T1000 (cell line): ENCODE measurements around the gene TPH2.

ENCODE experiments used
- DNase-seq: peaks from one replicate; lab custom pipeline; 2025; ENCODE audit warnings: mixed read lengths; lab: John Stamatoyannopoulos, UW

The TPH2 gene

DNA sequence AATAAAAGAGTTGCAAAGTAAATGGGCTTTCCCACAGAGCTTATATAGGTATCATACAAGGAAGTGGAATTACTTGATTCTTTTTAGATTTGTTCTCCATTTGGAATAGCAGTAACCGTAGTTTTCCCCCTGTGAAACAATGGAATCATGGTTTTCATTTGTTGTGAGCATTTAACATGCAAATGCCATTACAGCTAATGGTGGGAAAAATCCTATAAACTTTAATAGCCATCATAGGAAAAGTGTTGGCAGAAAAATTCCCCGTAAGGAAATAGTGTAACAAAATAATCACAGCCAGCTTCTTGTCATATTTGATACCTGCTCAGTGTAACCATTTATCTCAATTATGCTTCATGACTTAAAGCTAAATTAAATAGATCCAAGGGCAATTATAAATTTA, 95.3 kb downstream of the TPH2 start:
- DNase-seq = no peak

DNA sequence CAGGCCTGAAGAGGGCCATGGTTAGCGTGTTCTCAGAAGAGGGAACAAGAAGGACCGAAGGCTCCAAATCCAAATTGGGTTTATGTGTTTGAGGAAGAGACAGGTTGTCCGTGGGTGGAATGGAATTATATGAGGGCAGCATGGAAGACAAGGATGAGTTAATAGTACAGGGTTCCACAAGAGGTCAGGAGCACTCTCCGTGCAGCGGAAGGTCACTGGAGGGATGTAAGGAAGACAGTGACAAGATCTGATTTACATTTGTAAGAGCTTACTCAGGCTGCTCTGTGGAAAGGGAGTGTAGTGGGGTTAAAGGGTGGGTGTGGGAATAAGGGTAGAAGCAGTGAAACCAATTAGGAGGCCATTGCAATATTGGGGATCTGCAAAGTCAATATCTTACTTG, 97.0 kb downstream of the TPH2 start:
- no peak for DNase-seq

GRCh38 chr12:72036393-72036792, 97.7 kb downstream of the TPH2 start:
- no peak for DNase-seq

GRCh38 chr12:72037006-72037795, 98.6 kb downstream of the TPH2 start:
- no peak for DNase-seq

- DNase-seq = no peak
Observed at GRCh38 chr12:72041811-72042210, 103.2 kb downstream of the TPH2 start.

DNA sequence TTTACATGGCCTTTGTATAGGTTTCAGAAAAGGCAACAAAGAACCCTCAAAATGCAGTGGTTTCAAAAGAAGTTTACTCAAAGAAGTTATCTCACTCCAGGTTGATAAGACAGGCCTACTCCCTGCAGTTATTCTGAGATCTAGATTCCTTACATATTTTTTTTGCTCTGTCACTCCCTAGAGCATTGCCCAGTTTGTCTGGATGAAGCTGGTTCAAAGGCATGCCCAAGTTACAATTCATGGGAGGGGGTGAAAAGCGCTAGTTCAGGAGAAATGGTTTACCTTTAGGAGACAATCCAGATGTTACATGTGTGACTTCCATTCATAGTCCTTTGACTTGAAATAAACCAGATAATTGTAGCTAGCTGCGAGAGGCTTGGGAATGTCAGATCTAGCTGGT, 115.0 kb downstream of the TPH2 start:
- no peak for DNase-seq

DNA sequence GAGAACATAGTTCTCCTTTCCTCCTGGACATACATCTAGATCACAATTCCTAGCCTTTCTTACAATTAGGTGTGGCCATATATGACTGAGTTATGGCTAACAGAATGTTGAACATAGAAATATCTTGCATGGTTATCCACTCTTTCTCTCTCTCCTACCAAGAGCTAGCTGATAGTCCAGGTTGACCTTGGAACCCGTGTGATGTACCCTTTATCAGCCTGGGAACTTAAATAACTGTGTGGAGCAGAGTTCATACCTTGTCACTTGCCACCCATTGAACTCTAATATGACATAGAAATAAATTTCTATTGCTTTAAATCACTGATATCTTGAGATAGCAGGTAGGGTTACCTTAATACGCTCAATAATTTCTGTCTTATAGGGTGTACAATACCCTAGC, 115.9 kb downstream of the TPH2 start:
- DNase-seq = no peak

- no peak for DNase-seq
Observed at GRCh38 chr12:72057330-72057914, 118.8 kb downstream of the TPH2 start.

- no peak for DNase-seq
Observed at GRCh38 chr12:72063073-72063472, 124.4 kb downstream of the TPH2 start.

- no peak for DNase-seq
Observed at GRCh38 chr12:72071030-72071429, 132.4 kb downstream of the TPH2 start.

GRCh38 chr12:72072592-72073212, 134.1 kb downstream of the TPH2 start:
- DNase-seq = no peak

DNA sequence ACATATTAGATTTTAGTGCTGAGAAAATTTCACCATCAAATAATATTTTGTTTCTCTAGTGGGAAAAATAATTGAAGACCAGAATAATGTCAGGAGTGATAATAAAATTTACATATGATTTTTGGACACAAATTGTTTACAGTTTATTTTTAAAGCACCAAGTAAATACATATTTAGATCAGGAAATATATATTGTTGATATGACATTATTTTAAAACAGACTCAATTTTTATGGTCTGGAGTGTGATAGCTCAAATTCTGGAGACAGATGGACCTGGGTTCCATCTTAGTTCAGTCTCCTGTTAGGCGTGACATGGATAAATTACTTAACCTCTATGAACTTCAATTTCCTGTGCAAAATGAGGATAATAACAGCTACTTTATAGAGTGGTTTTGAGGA, 135.4 kb downstream of the TPH2 start:
- no peak for DNase-seq

- no peak for DNase-seq
Observed at GRCh38 chr12:72074956-72075355, 136.3 kb downstream of the TPH2 start.

DNA sequence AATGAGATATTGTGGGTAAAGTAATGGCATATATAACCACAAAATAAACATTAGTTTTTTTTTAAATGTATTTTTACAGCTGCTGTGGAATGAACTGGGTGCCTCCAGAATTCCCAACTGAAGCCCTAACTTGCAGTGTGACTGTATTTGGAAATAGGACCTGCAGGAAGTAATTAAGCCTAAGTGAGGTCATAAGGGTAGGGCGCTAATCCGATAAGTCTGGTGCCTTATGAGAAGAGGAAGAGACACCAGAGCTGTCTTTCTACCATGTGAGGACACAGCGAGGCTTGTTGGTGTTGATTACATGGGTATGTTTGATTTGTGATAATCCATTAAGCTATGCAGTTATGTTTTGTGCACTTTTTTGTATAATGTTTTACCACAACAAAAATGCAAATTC, 136.8 kb downstream of the TPH2 start:
- no peak for DNase-seq

- no peak for DNase-seq
Observed at GRCh38 chr12:72075891-72076557, 137.4 kb downstream of the TPH2 start.

DNA sequence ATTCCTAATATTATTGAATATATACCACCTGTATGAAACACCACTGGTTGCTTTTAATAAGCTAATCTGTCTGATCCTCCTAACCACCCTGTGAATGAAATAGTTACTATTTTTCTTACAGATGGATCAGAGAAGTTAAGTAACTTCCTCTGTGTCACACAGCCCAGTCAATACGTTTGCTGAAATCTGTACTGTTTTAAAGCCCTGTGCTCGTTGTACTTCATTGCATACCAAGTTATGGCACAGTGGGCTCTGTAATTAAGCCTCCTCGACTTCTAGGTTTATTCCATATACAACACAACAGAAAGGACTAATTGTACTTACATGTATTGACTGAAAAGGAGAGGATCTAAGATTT, 137.9 kb downstream of the TPH2 start:
- DNase-seq = no peak

GRCh38 chr12:72077111-72077820, 138.6 kb downstream of the TPH2 start:
- DNase-seq = no peak

DNA sequence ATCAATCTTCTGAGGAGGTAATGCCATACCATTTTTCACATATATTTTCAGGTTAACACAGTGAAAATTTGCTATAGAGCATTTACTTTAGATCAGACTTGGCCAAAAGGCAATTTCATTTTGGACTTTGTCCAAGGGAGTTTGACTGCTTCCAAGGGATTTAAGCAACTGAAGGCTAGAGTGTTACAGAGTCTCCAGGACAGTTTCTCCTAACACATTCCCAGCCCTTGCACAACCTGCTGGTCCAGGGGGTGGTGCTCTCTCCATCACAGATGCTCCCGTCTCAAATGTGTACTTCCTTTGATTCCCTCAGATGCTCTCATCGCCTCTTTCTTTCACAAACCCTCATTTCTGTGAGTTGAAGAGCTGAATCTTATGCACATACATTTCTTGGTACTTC, 143.1 kb downstream of the TPH2 start:
- no peak for DNase-seq
